ENCODE measurements around the gene RNF13.
"Not testable (repeated sequence)": the region's sequence is repeated elsewhere in the genome, so short reads cannot be mapped to it uniquely, and the experiment has no call there.

RNF13 gene

GRCh38 chr3:149902498-149903139 is 89.6 kb downstream of the RNF13 start:
- no peak for DNase-seq

DNA sequence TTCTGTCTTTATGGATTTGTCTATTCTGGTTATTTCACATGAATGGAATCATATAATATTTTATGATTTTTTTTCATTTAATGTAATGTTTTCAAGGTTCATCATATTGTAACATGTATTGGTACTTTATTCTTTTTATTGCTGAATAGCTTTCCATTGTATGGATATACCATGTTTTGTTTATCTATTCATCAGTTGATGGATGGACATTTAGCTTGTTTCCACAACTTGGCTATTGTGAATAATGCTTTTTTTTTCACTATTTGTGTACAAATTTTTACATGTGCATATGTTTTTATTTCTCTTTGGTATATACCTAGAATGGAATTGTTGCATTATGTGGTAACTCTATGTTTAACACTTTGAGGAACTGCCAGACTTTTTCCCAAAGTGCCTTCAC is 93.0 kb downstream of the RNF13 start:
- DNase-seq, result no peak

- no peak for DNase-seq
These were observed 95.5 kb downstream of the RNF13 start for GRCh38 chr3:149908424-149908957.

DNA sequence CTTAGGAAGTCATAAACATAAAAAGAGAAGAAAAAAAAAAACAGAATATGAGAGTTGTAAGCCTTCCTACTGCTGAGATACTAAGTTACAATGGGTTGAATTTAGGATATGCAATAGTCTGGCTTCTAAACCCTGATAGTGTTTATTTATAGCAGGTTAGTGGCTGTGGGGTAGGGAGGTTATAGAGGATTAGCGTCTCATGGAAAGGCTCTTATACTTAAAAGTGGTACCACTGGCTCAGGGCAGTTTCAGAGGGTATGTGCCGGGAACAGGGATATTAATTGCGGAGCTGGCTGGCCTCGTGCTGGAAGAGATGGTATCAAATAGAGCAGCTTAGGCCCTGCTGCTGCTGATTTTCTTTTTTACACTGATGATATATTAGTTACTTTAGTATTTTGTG is 96.9 kb downstream of the RNF13 start:
- DNase-seq, result no peak

GRCh38 chr3:149917124-149917667 is 104.2 kb downstream of the RNF13 start:
- DNase-seq, result no peak

DNA sequence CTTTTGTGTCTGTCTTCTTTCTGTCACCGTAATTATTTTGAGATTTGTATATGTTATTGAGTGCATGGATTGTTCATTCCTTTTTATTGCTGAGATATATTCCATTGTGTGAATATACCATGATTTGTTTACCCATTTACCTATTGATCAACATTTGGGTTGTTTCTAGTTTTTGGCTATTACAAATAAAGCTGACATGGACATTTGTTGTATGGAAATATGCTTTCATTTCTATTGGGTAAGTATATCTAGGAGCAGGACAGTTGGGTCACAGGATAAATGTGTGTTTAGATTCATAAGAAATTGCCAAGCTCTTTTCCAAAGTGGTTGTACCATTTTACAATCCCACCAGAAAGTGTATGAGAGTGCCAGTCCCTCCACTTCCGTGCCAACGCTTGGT is 106.5 kb downstream of the RNF13 start:
- DNase-seq, result no peak

GRCh38 chr3:149920119-149920518 is 107.1 kb downstream of the RNF13 start:
- no peak for DNase-seq

DNA sequence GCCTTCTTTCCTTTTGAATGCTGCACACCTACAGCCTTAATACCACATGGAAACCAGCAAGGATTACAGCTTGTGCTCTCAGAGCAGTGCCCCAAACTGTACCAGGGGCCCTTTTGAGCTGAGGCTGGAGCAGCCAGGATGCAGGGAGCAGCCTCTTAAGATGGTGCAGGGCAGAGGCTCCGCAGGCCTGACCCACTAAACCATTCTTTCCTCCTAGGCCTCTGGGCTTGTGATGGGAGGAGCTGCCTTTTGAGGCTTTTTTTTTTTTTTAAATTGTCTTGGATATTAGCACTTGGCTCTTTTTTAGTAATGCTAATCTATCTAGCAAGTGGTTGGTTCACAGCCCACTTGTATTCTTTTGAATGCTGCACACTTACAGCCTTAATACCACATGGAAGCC is 120.0 kb downstream of the RNF13 start:
- no peak for DNase-seq

GRCh38 chr3:149933858-149934257 is 120.8 kb downstream of the RNF13 start:
- DNase-seq, result no peak

- DNase-seq, result no peak
These were observed 121.5 kb downstream of the RNF13 start for GRCh38 chr3:149934524-149934923.

DNA sequence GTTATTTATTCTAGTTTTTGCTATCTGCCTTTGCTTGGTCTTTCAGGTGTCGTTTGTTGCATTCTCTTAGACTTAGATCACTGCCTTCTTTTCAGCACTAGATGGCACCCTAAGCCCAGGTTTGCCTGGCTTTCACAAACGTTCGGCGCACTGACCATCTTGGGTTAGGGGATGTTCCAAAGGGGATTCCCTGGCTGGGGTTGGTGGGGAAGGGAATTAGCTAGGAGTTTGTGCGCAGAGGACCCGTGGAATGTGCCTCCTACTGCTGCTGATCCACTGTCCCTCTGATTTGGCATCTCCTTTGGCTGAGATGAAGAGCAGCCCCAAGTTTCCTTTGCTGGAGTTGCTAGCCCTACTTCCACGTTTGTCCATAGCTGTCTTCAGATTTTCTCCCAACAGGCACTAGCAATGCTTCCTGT is 123.8 kb downstream of the RNF13 start:
- DNase-seq, result peak; percentile 39

- not testable (repeated sequence) for DNase-seq
These were observed 125.5 kb downstream of the RNF13 start for GRCh38 chr3:149938392-149939055.

DNA sequence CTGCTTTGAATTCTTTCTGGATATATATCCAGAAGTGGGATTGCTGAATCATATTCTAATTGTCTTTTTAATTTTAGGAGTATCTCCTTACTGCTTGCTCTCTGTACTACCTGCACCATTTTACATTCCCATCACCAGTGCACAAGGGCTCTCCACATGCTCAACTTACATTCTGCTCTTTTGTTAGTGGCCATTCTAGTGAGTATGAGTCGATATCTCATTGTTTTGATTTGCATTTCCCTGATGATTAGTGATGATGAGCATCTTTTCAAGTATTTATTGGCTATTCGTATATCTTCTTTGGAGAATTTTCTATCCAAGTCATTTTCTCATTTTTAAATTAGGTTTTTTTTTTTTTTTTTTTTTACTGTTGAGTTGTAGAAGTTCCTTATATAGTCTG is 128.2 kb downstream of the RNF13 start:
- DNase-seq, result no peak

DNA sequence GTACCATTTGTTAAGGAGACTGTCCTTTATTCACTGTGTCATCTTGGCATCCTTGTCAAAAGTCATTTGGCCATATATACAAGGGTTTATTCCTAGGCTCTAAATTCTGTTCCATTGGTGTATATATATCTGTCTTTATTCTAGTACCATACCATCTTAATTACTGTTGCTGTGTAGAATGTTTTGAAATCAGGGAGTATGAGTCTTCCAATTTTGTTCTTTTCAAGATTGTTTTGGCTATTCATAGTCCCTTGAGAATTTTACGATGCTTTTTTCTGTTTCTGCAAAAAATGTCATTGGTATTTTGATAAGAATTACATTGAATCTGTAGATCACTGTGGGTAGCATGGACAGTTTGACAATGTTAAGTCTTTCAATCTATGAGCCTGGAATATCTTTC is 128.9 kb downstream of the RNF13 start:
- no peak for DNase-seq

DNA sequence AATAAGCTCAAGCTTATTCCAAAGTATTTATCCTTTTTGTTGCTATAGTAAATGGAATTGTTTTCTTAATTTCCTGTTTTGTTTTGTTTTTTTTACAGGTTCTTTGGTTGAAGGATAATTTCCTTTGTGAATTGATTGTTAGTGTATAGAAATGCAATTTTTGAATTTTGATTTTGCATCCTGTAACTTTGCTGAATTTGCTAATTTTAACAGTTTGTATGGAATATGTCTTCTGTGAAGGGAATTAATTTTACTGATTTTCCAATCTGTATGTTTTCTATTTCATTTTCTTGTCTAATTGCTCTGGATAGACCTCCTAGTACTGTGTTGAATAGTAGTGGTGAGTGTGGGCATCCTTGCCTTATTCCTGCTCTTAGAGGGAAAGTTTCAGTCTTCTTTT is 129.4 kb downstream of the RNF13 start:
- DNase-seq, result no peak

DNA sequence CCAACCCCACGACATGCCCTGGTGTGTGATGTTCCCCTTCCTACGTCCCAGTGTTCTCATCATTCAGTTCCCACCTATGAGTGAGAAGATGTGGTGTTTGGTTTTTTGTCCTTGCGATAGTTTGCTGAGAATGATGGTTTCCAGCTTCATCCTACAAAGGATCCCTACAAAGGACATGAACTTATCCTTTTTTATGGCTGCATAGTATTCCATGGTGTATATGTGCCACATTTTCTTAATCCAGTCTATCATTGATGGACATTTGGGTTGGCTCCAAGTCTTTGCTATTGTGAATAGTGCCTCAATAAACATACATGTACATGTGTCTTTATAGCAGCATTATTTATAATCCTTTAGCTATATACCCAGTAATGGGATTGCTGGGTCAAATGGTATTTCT is 131.0 kb downstream of the RNF13 start:
- DNase-seq, result not testable (repeated sequence)

- no peak for DNase-seq
These were observed 134.2 kb downstream of the RNF13 start for GRCh38 chr3:149947231-149947630.

DNA sequence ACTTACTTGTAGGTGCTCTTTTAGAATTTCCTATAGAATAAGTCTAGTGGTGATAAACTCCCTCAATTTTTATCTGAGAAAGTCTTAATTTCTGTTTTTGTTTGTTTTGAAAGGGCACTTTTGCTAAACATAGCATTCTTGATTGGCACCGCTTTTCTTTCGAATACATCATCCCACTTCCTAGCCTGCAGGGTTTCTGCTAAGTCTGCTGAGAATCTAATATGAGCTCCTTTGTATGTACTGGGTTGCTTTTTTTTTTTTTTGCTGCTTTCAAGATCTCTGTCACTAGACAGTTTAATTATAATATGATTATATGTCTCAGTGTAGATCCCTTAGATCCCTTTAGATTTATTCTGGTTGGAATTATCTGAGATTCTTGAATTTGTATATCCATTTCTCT is 136.2 kb downstream of the RNF13 start:
- no peak for DNase-seq

- no peak for DNase-seq
These were observed 141.8 kb downstream of the RNF13 start for GRCh38 chr3:149954812-149955211.

- no peak for DNase-seq
These were observed 142.4 kb downstream of the RNF13 start for GRCh38 chr3:149955449-149955848.

DNA sequence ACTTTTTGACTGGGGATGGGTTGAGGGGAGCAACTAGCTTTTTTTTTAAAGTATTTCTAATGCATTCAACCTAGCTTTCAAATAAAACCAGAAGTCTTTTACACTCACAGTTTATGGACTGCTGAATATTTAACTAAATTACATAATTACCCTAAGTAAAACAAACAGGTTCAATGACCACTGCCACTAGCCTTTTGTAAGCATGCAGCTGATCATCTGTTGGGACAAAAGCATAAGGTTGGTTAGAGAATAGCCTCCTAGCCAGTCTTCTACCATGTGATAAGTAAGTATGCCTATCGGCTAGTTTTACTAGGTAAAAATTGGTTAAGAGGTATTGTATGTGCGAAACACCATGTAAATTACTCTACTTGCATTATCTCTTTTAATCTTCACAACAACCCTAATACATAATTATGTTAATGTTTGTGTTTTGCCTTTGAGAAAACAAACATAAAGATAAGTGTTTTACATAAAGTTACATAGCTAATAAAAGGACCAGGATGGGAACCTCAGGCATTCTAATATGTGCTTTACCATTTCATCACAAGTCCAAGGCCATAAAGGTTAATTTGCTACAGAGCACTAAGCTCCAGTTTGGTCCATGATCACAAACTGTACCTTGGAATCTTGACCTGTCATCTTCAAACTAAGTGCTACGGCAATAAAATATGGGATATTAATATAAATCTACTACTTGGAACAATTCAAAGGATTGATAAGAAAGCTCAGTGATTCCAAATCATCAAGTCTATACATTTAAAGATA is 144.5 kb downstream of the RNF13 start:
- no peak for DNase-seq

DNA sequence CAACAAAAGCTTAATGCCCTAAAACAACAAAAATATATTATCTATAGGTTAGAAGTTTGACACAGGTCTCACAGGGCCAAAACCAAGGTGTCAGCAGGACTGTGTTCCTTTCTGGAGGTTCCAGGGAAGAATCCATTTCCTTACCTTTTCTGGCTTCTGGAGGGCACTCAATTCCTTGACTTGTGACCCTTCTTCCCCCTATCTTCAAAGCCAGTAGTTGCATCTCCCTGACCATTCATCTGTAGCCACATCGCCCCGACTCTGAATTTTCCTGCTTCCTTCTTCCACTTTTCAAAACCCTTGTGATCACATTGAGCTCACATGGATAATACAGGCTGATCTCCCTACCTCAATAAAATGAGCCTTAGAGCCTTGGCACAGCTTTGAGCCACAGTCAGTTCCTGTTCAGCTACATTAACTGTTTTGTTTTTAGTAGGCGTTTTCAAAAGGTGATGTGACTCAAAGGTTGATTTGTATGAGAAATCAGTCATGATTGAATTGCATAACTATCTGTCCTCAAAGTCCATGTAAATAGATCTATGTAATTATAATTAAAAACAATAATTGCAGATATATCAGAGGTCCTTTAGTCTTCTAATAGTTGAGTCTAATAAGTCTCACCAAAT is 145.3 kb downstream of the RNF13 start:
- DNase-seq, result no peak

GRCh38 chr3:149959443-149959842 is 146.4 kb downstream of the RNF13 start:
- no peak for DNase-seq

Measured in activated T-cell treated with anti-CD3 and anti-CD28 coated beads, Interleukin-2, amount 50 U/mL, for 1 hour (primary cell).